ENCODE results near the gene WDR90.

The WDR90 gene

GRCh38 chr16:648781-649589 lies at the start of gene WDR90:
TSS of gene WDR90 (plus strand) at chr16:649365. CDS start at chr16:649417, 52 bp downstream.
- DNase-seq (ENCODE audit: low read depth in 2 of 3, low spot score in 1 of 3) = peak; percentile 83 to 95 (median 86)

- no peak for DNase-seq (ENCODE audit: low read depth in 2 of 3, low spot score in 1 of 3)
Observed at GRCh38 chr16:600781-601180, 48.4 kb upstream of the WDR90 start.

- no peak for DNase-seq (ENCODE audit: low read depth in 2 of 3, low spot score in 1 of 3)
Observed at GRCh38 chr16:603933-604332, 45.2 kb upstream of the WDR90 start.

- DNase-seq (ENCODE audit: low read depth in 2 of 3, low spot score in 1 of 3) = no peak
Observed at GRCh38 chr16:606656-607307, 42.4 kb upstream of the WDR90 start.

- DNase-seq (ENCODE audit: low read depth in 2 of 3, low spot score in 1 of 3) = peak in 2 of 3 donors; percentile 36 to 57
Observed at GRCh38 chr16:608019-608418, 41.1 kb upstream of the WDR90 start.

- DNase-seq (ENCODE audit: low read depth in 2 of 3, low spot score in 1 of 3) = no peak
Observed at GRCh38 chr16:609316-609715, 39.8 kb upstream of the WDR90 start.

GRCh38 chr16:609984-610383 lies 39.2 kb upstream of the WDR90 start:
- no peak for DNase-seq (ENCODE audit: low read depth in 2 of 3, low spot score in 1 of 3)

- DNase-seq (ENCODE audit: low read depth in 2 of 3, low spot score in 1 of 3) = peak; percentile 36 to 58 (median 56)
Observed at GRCh38 chr16:610513-611381, 38.4 kb upstream of the WDR90 start.

- no peak for DNase-seq (ENCODE audit: low read depth in 2 of 3, low spot score in 1 of 3)
Observed at GRCh38 chr16:615122-615521, 34.0 kb upstream of the WDR90 start.

- no peak for DNase-seq (ENCODE audit: low read depth in 2 of 3, low spot score in 1 of 3)
Observed at GRCh38 chr16:616733-617586, 32.2 kb upstream of the WDR90 start.

- no peak for DNase-seq (ENCODE audit: low read depth in 2 of 3, low spot score in 1 of 3)
Observed at GRCh38 chr16:617855-618254, 31.3 kb upstream of the WDR90 start.

- no peak for DNase-seq (ENCODE audit: low read depth in 2 of 3, low spot score in 1 of 3)
Observed at GRCh38 chr16:619476-620100, 29.6 kb upstream of the WDR90 start.

- no peak for DNase-seq (ENCODE audit: low read depth in 2 of 3, low spot score in 1 of 3)
Observed at GRCh38 chr16:620700-621525, 28.3 kb upstream of the WDR90 start.

GRCh38 chr16:621526-622105 lies 27.5 kb upstream of the WDR90 start:
- DNase-seq (ENCODE audit: low read depth in 2 of 3, low spot score in 1 of 3) = no peak

- no peak for DNase-seq (ENCODE audit: low read depth in 2 of 3, low spot score in 1 of 3)
Observed at GRCh38 chr16:622920-623280, 26.3 kb upstream of the WDR90 start.

GRCh38 chr16:624526-625070 lies 24.6 kb upstream of the WDR90 start:
- no peak for DNase-seq (ENCODE audit: low read depth in 2 of 3, low spot score in 1 of 3)

GRCh38 chr16:625117-625976 lies 23.8 kb upstream of the WDR90 start:
- no peak for DNase-seq (ENCODE audit: low read depth in 2 of 3, low spot score in 1 of 3)

Measured in stimulated activated CD4-positive, alpha-beta T cell treated with anti-CD3 and anti-CD28 coated beads, Interleukin-12 subunit alpha, Interleukin-12 subunit beta, amount 100 ng/mL, for 48 hours (primary cell).